ENCODE measurements around the gene NEDD8.

The NEDD8 gene

DNA sequence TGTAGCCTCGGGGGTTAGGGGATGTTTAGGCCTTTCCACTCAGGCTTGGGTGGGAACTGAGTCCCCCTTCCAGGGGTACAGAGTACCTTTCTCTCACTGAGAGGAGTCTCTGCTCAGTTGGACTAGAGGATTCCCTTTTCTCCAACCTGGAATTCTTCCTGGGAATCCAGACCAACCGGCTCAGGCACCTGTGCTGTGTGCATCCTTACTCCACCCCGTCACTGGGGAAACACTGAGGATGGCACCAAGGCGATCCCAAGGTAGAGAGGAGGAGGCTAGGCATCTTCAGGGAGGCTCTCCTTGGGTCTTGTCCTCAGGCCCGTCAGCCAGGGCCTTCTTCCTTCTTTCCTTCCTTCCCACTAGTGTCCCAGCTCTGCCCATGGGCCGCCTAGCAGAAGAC is 31.7 kb upstream of the NEDD8 start:
- no peak for DNase-seq (ENCODE audit: low read depth, low spot score)

DNA sequence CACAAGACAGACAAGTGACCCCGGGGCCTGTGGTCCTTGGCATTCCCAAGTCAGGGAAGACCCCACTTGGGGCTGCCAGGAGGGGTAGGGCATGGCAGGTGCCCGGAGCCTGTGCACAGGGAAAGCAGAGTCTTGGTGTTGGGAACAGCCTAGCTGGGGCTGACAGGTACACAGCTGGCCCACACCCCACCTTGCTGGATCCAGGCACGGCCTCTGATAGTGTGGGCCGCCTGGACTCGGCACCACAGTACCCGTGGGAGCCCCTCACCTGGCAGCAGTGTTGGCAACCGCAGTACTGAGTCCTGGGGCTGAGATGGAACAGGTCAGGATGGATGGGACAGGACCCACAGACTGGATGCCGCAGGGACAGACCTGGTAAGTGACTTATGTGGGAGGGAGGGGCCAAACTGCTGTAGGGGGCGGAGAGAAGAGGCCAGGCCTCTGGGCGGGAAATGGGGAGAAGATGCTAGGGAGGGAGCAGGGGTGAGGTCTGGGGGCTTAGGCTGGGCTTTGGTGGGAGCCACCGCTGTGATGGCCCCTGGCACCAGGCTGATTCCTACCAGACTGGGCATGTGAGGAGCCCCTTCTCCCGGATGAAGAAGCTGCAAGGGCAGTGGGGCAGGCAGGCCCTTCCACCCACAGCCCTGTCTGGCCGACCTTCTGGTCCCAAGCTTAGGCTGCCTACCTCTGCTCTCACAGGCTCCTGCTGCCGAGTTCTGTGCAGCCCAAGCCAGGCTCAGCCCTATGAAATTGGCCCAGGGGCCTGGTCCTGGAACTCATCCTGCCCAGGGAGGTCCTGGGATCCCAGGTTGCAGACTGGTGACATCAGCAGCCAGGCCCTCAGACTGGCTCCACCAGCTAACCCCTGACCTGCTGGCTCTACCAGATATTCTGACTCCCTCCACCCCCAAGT is 30.9 kb upstream of the NEDD8 start, which contains the start of gene TGM1:
TGM1 (minus strand) TSS at position 357 of the 913 bp plus-strand sequence. CDS start 825 bp downstream, outside the sequence.
- DNase-seq (ENCODE audit: low read depth, low spot score), result no peak

DNA sequence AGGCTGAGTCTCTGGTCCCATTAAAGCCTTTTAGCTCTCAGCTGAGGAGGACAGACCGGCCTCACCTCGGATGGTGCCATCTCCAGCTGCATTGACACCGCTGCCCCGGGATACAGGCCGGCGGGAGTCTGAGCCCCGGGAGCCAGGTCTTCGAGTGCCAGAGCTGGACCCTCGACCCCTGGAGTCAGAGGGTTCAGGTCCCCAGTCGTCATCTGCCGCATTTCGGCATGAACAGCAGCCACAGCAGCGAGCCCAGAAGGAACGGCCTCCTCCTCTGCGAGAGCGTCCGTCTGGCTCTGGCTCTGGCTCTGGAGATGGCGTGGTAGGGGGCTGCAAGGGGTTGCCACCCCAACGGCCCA is 29.8 kb upstream of the NEDD8 start:
- DNase-seq (ENCODE audit: low read depth, low spot score), result no peak

DNA sequence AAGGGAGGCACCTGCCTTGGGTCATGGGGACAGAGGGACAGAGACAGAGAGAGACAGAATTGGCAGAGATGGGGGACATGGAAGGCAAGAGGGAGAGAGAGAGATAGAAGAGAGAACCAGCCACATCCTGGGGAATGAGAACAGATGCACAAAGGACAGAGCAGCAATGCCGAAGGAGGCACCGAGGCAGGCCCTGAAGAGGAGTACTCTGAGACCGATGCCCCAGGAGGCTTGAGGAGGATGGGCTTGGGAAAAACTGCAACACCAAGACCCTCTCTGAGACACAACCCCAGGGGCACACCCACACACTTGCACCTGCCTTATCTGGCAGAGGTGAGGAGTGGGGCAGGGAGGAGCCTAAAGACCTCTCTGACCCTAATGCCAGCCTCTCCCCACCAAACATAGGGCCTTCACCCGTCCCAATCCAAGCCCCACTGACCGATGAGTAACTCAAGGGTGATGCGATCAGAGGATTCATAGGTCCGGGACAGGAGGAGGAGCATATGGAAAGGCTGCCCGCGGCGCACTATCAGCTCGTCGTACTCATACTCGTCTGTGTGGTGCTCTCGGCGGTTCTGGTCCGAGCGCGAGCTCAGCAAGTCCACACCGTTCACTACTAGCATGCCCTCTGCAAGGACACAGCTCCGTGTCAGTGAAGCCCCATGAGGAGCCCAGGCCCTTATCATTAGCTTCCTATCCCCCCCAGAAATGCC is 29.2 kb upstream of the NEDD8 start:
- no peak for DNase-seq (ENCODE audit: low read depth, low spot score)

GRCh38 chr14:24260780-24261157 is 28.6 kb upstream of the NEDD8 start:
- no peak for DNase-seq (ENCODE audit: low read depth, low spot score)

- DNase-seq (ENCODE audit: low read depth, low spot score), result no peak
These were observed 28.0 kb upstream of the NEDD8 start for GRCh38 chr14:24260026-24260779.

GRCh38 chr14:24259282-24260025 is 27.3 kb upstream of the NEDD8 start:
- no peak for DNase-seq (ENCODE audit: low read depth, low spot score)

DNA sequence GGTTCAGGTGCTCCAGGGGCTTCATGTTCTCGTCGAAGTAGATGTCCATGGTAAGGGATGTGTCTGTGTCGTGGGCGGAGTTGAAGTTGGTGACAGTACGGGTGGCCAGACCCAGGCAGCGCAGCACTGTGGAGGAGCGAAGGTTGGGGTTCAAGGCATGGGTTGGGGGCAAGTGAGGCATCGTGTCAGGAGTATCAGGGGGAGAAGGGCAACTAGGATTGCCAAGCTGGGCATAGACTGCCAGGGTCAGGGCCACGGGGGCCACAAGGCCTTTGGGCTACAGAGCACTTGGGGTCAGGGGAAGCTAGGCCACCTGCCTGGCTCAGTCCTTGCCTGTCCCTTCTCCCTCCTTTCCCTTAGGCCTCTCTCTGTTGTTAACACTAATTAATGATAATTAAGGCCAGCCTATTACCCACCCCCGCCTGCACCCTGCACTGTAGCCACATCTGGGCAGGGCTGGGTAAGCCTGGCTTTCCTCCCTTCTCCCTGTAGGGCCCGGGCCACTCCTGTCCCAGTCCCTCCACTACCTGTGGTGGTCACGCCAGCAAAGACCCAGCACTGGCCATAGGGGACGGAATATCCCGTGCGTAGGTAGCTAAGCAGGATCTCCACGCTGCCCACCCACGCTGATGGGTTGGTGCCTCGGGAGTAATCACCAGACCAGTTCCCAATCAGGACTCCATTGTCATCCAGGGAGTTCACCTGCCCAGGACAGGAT is 26.5 kb upstream of the NEDD8 start:
- DNase-seq (ENCODE audit: low read depth, low spot score), result no peak

DNA sequence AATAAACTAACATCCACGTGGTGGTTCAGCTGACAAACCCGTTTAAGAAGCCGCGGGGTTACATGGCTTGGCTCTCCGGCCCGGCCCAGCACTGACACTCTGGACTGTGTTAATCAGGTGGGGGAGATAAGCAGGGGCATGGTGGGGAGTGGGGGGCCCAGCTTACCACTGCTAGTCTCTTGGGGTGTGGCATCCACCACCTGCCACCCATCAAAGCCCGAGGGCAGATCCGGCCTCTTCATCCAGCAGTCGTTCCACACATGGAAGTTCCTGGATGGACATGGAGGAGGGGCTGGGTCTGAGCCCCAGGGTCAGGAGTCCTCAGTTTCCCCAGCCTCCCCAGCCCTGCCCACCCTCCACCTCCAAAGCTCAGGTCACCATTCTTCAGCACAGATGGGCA is 26.0 kb upstream of the NEDD8 start:
- DNase-seq (ENCODE audit: low read depth, low spot score), result no peak

DNA sequence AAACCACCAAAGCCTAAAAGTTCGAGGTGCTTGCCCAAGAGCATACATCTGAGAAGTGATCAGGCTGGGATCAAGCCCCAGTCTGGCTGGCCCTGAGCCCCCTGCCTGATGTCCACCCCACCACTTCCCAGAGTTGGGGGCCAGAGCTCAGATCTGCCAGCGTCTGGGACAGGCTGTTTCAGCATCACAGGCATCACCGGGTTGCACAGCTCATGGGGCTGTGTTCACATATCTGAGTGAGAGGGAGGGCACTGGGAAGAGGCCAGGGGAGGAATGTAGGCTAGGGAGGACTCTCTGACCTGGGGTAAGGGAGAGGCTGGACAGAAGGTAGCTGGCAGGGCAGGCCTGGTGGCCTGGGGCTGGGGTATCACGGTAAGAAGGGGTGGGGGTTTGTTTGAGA is 24.8 kb upstream of the NEDD8 start:
- DNase-seq (ENCODE audit: low read depth, low spot score), result no peak

- no peak for DNase-seq (ENCODE audit: low read depth, low spot score)
These were observed 24.0 kb upstream of the NEDD8 start for GRCh38 chr14:24255931-24256711.

- DNase-seq (ENCODE audit: low read depth, low spot score), result no peak
These were observed 23.3 kb upstream of the NEDD8 start for GRCh38 chr14:24255438-24255837.

DNA sequence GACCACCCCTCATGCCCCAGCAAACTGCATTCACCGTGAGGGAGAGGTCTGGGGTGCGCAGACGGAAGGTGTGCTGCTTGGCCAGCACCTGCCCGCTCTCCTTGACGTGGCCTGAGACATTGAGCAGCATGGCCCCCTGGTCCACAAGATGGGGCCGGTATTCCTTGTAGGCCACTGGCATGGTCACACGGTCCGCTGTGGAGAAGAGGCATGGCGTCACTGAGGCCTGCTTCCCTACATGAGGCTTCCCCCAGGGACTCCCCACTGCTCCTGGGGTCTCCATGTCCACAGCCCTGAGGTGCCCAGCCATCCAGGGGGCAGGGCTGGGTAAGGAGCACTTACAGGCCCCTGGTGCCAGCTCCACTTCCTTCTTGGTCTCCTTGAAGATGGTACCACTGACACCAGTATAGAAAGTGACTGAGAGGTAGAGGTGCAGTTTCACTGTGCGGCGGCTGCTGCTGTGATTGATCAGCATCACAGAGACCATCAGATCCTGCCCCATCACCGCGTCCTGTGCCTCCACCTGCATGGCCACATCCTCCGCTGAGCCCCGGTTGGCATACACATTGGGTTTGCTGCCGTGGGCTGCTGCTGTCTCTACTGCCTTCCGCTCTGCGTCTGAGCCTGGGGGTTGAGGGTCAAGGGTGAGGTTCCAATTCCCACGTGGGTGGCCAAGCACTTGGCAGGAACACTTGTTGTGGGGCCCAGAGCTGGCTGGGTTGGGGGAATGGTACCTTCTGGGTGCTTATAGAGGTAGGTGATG is 22.6 kb upstream of the NEDD8 start:
- DNase-seq (ENCODE audit: low read depth, low spot score), result no peak

GRCh38 chr14:24253936-24254335 is 21.8 kb upstream of the NEDD8 start:
- DNase-seq (ENCODE audit: low read depth, low spot score), result no peak

DNA sequence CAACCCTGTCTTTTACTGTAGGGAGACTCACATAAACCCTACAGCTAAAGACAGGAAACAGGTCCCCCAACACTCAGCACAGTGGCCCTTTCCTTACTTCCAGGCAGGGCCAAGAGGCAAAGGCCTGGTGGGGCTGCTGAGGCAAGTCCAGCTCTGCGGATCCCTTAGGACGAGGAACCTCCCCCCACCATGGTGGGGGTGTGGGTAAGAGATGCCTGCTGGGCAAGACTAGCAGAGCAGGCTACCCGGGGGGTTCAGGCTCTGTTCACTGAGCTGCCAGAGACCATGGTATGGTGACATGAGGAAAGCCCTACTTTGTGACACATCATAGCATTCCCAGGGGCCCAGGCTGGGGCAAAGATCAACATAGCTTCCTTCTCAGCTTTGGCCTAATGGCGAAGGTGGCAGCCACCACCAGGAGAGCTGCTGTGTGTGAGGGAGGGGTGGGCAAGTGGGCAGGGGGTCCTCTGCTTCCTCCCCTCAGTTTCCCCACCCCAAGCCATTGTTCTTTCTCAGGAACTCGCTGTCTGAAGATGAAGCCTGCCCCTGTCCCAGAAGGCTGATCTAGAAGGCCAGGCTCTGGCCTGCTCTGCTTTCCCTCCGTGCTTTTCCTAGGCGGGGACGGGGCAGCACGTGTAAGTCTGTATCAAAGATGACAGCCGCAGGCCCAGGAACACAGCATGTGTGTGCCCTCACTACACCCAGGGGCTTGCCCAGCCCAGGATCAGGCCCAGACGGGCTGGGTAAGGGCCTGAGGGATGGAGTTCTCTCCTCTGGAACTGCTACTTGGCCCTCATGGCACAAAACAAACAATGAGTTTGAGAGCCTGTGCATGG is 20.3 kb upstream of the NEDD8 start:
- DNase-seq (ENCODE audit: low read depth, low spot score), result no peak

GRCh38 chr14:24251880-24252288 is 19.7 kb upstream of the NEDD8 start:
- no peak for DNase-seq (ENCODE audit: low read depth, low spot score)

DNA sequence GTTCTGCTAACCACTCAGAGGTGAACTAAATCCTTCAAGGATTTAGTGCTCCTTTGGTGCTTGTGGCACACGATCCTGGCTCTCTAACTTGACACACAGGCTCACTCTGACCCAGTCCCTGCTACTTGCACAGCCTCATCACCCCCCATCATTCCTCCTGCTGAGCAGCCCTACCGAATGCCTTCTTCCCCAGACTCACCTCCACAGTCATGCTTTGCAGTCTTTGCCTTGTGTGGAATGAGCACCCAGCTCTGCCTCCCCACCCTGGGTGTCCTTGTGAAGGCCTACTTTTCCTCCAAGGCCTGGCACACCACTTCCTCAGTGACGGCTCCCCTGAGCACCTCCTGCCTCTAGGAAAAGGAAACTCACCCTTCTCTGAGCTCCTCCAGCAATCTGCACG is 18.2 kb upstream of the NEDD8 start:
- no peak for DNase-seq (ENCODE audit: low read depth, low spot score)

DNA sequence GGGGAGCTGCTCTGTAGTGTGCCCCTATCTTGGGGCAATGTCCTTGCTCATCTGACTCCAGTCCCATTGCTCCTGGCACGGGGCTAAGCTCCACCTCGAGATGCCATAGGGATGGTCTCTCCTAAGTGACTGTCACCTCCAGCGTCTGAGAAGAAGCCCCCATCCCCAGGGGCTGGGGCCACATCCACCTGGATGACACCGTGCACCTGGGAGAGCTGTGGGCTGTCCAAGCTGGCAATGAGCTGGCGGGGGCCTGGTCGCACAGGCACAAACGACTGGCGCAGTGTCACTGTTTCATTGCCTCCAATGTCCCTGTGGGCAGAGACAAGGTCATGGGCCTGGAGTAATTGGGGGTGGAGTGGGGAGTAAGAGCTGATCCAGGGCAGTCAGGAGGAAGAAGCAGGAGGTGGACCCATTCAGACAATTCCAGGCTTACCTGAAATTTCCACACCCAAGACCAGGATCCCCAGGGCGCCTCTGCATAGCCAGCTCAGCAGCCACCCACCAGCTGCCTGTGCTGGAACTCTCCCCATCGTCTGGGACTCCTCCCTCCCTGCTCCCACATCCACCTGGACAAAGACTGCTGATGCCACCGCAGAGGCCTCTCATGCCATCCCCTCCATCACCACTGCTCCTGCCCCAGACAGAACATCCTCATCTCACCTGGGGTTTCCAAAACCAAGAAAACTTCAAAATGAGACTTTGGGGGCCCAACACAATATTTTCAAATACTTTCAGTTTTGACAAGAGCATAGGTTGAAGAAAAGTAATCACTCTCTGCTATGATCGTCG is 17.3 kb upstream of the NEDD8 start:
- DNase-seq (ENCODE audit: low read depth, low spot score), result no peak

Measured in brain pericyte (primary cell).